Jurkat, Clone E6-1 (cell line): Measurements from ENCODE around the gene ZNF808.
A peak's percentile ranks its signal among the peaks of the same experiment; 100 is the strongest.
"Not testable (repeated sequence)": the region's sequence is repeated elsewhere in the genome, so short reads cannot be mapped to it uniquely, and the experiment has no call there.

Experiments used
- DNase-seq: peaks from one replicate; pipeline ENCODE4 v3.0.0-alpha.2; 2011; ENCODE audit warnings: low read depth, low spot score
- H3K4me3 ChIP-seq: 2 replicates; pipeline ENCODE4 v1.5.1; 2011; ENCODE audit warnings: mild to moderate bottlenecking, low read length, control low read depth, moderate library complexity

The ZNF808 gene

DNA sequence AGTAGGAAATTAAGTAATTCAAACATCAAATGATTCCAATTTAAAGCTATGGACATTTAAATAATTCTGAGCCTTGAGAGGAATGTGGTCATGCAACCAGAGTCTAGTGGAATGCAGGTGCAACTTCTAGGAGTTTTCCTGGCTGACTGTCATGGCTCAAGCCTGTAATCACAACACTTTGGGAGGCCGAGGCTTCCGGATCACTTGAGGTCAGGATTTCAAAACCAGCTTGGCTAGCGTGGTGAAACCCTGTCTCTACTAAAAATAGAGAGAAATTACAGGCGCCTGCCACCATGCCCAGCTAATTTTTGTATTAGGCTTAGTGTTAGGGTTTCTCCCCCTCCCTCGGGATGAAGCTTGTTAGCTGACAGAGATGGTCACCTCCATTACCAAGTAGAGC, 6.4 kb downstream of the ZNF808 start:
- H3K4me3 ChIP-seq = no peak overlapping the region
- DNase-seq = no peak

DNA sequence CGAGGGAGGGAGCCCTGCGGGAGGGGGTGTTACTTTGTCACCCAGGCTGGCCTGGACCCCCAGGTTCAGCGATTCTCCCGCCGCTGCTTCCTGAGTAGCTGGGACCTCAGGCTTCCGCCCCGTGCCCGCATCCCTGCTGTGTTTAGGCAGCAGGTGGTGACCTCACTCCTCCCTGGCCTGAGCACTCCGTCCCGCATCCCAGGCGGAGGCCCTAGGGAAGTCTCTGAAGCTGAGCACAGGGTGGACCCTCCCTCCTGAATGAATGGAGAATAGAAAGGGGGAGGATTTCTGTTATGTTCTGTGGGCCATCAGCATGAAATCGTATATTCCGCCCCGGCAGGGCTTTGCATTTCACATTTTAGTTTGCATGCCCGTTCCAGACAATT, 7.9 kb downstream of the ZNF808 start:
- DNase-seq, H3K4me3 ChIP-seq: not testable (repeated sequence)

DNA sequence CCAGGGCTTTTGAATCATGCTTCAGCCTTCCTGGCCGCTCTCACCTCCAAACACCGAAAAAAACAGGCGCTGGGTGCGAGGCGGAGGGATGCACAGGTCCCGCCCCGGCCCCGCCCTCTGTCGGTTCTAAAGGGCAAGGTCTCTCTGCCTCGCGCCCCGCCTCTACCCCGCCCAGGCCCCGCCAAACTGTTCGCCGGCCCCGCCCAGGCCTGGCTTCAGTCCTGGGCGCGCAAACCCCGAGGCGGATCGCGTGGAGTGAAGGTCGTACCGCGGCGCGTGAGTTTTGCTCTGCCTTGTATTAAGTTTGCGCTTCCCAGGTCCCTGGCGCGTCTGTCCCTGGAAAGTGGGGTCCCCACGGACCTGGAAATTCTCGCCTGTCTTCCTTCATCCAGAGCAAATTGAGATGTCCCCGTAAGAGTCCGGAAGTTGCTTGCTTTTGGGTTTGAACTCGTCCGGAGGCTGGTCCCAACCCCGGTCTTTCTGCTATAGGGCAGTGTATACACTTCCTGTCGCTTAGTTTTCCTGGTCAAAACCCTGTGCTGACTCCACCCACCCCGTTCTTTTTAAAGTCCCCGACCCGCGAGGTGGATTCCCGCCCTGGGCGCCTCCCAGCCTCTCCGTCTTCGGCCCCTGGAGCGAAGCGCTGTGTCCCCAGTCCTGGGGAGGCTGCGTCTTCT, 8.4 kb downstream of the ZNF808 start:
- DNase-seq = no peak
- H3K4me3 ChIP-seq = no peak overlapping the region

DNA sequence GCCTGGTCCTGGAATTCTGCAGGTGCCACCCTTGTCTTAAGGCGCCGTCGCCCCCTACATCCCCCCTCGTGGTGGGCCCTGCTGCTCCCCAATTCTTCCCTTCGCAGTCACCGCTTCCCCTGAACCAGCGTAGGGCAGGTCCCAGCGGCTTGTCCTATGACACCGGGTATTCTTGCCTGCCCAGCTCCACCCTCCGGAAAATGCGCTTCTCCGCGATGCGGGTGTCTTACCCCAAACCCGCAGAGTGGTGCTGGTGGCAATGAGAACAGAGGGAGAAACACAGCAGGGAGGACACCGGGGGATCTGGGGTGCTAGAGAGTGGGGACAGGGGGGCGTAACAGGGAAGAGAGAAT, 9.0 kb downstream of the ZNF808 start:
- DNase-seq = no peak
- no peak overlapping the region for H3K4me3 ChIP-seq

DNA sequence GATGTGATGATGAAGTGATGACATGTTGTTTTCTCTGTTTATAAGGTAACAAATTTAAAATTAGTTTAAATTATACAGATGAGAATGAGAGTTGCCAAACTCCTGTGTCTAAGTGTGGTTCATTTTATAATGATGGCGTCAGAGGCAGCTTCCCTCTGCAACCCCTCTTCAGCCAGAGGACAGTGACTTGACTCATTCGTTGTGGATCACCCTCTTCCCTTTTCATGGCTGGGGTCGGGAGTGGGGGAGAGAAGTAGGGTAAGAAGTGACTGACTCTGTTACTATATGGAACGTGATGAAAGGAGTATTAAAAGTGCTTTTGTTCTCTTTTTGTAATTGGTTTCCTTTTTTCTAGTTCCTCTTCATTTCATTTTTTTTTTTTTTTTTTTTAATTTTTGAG, 11.3 kb downstream of the ZNF808 start:
- DNase-seq, H3K4me3 ChIP-seq: not testable (repeated sequence)

DNA sequence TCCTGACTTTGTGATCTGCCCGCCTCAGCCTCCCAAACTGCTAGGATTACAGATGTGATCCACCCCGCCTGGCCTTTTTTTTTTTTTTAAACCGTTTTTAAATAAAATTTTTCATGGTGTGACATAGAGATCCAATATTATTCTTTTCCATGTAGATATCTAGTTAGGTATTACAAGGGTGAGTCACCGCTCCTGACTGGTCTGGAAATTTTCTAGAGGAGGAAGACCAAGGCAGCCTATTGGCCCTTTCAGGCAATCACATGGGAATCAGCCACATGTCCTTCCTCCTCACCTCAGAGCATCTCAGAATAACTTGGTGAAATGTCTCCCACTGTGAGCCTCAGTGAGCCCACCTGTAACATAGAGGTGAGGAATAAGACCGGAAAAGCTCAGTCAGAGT, 13.7 kb downstream of the ZNF808 start:
- DNase-seq = not testable (repeated sequence)

DNA sequence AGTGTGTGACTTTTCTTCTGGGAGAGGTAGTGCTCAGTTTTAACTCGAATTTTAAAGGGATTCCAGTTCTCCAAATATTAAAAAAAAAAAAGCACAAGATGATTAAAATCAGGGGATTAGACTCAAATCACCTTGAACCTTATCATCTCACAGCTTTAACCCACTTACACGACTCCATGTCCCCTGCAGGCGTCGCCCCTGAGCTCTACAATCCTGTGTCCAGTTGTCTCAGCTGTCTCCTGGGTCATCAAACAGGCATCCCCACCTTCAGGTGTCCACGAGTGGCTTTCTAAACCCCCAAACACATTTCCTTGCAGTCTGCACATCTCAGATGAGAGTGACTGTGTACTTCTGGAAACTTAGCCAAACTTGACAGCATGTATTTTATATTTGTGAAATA, 14.1 kb downstream of the ZNF808 start:
- DNase-seq = no peak
- H3K4me3 ChIP-seq = no peak overlapping the region

More for the DNA sequence above, 13.7 kb downstream of the ZNF808 start:
- not testable (repeated sequence) for H3K4me3 ChIP-seq

DNA sequence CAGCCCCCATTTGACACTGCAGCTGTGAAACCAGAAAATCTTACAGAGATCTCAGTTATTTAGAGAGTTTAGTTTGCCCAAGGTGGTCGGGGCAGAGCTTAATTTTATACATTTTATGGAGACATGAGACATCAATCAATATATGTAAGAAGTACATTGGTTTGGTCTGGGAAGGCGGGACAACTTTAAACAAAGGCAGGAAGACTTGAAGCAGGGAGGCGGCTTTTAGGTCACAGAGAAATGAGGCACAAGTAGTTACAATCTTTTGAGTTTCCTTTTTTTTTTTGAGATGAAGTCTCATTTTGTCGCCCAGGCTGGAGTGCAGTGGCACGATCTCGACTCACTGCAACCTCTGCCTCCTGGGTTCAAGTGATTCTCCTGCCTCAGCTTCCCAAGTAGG, 15.1 kb downstream of the ZNF808 start:
- DNase-seq, H3K4me3 ChIP-seq: not testable (repeated sequence)

DNA sequence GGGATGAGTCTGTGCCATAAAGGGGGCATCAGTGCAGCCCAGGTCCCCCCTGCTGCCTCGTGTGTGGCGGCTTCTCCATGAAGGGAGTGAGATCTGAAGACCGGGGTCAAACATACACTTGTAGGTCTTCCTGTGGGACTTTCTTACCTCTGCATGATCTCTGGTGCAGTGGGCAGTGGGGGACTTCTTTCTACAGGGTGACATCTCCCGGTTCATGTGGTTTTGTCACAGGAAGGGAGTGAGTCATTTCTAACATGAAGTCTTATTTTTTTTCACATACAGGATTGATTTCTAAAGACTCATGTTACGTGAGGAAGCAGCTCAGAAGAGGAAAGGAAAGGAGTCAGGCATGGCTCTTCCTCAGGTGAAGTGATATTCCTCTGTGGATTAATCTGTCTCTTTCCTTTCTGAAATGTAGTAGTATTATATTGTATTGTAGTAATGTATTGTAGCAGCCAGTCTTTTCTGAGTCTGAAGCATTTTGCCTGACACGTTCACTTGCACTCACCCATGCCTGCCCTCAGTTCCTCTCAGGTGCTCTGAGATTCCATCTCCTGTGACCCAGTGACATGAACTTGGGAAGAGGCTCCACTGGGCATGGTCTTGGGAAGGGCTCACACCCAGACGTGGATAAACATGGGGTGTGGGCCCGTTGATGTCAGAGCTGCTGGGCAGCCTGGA, 15.7 kb downstream of the ZNF808 start:
- DNase-seq = peak; percentile 5
- H3K4me3 ChIP-seq = no peak overlapping the region

DNA sequence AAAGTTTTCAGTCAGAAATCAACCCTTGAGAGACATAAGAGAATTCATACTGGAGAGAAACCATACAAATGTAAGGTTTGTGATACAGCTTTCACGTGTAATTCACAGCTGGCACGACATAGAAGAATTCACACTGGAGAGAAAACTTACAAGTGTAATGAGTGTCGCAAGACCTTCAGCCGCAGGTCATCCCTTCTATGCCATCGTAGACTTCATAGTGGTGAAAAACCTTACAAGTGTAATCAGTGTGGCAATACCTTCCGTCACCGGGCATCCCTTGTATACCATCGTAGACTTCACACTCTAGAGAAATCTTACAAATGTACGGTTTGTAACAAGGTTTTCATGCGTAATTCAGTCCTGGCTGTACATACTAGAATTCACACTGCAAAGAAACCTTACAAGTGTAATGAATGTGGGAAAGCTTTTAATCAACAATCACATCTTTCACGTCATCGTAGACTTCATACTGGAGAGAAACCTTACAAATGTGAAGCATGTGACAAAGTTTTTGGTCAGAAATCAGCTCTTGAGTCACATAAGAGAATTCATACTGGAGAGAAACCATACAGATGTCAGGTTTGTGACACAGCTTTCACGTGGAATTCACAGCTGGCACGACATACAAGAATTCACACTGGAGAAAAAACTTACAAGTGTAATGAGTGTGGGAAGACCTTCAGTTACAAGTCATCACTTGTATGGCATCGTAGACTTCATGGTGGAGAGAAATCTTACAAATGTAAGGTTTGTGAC, 26.9 kb downstream of the ZNF808 start:
- no peak for DNase-seq
- no peak overlapping the region for H3K4me3 ChIP-seq

DNA sequence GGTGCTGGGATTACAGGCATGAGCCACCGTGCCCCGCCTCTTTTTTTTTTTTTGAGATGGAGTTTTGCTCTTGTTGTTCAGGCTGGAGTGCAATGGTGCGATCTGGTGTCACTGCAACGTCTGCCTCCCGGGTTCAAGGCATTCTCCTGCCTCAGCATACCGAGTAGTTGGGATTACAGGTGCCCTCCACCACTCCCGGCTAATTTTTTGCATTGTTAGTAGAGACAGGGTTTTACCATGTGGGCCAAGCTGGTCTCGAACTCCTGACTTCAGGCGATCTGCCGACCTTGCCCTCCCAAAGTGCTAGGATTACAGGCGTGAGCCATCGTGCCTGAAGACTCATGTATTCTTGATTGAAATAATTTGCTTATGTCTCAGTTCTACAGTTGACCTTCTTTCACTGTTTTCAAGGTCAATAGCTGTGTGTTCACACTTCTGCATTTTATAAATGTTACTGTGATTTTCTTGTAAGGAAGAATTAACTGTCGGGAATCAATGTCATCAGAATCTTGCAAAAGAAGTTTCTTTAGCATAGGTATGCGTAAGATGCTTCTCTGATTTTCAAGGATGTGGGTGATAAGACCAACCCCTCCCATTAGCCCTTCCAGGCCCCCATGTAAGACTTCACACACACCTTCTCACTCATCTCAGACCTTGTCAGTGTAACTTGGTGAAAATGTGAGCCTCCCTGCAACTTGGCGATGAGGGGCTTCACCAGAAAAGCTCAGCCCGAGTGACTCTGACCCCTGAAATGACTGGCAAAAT, 29.9 kb downstream of the ZNF808 start:
- no peak overlapping the region for H3K4me3 ChIP-seq
- DNase-seq = no peak

DNA sequence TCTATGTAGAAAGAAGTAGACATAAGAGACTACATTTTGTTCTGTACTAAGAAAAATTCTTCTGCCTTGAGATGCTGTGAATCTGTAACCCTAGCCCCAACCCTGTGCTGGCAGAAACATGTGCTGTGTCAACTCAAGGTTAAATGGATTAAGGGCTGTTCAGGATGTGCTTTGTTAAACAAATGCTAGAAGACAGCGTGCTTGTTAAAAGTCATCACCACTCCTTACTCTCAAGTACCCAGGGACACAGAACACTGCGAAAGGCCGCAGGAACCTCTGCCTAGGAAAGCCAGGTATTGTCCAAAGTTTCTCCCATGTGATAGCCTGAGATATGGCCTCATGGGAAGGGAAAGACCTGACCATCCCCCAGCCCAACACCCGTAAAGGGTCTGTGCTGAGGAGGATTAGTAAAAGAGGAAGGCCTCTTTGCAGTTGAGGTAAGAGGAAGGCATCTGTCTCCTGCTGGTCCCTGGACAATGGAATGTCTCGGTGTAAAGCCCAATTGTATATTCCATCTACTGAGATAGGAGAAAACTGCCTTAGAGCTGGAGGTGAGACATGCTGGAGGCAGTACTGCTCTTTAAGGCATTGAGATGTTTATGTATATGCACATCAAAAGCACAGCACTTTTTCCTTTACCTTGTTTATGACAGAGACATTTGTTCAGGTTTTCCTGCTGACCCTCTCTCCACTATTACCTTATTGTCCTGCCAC, 31.4 kb downstream of the ZNF808 start:
- DNase-seq, H3K4me3 ChIP-seq: not testable (repeated sequence)

DNA sequence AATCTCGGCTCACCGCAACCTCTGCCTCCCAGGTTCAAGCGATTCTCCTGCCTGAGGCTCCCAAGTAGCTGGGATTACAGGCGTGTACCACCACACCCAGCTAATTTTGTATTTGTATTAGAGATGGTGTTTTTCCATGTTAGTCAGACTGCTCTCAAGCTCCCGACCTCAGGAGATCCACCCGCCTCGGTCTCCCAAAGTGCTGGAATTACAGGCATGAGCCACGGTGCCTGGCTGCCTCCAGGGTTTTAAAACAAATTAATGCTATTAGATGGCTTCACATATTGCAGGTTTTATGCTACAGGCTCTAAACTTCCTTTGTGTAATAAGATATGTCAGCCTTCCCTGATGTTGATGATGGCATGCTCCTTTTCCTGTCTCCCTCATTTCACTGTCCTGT, 34.1 kb downstream of the ZNF808 start:
- not testable (repeated sequence) for DNase-seq, H3K4me3 ChIP-seq

DNA sequence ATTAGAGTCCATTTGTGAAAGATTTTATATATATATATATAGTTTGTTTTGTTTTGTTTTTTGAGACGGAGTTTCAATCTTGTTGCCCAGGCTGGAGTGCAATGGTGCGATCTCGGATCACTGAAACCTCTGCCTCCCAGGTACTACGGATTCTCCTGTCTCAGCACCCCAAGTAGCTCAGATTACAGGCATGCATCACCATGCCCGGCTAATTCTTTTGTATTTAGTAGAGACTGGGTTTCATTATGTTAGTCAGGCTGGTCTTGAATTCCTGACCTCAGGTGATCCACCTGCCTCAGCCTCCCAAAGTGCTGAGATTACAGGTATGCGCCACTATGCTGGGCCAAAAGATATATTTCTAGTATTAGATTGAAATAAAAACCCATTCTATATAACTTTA, 38.7 kb downstream of the ZNF808 start:
- no peak overlapping the region for H3K4me3 ChIP-seq
- DNase-seq = no peak

DNA sequence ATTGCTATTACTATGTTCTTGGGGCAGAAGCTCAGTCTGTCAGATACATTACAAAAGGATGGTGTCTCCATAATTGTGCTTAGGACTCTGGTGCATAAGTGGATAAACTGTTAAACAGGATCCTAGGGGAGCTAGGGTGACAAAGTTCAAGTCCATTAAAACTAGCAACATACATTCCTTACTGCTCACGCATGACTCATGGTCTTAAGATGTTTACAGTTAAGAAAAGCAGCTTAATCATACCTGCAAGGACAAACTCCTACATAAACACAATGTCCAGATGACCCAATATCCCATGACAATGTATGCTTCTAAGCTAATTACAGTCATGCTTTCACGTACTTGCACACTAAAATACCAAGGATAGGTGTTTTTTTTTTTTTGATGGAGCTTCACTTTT, 39.1 kb downstream of the ZNF808 start:
- no peak overlapping the region for H3K4me3 ChIP-seq
- DNase-seq = no peak

DNA sequence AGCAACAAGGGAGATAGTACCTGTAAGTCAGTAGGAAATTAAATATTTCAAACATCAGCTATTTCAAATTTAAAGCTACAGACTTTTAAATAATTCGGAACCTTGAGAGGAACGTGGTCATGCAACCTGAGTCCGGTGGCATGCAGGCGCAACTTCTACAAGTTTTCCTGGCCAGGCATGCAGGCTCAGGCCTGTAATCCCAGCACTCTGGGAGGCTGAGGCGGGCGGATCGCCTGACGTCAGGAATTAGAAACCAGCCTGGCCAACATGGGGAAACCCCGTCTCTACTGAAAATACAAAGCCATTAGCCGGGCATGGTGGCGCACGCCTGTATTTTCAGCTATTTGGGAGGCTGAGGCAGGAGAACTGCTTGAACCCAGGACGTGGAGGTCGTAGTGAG, 40.5 kb downstream of the ZNF808 start:
- no peak overlapping the region for H3K4me3 ChIP-seq
- DNase-seq = no peak

DNA sequence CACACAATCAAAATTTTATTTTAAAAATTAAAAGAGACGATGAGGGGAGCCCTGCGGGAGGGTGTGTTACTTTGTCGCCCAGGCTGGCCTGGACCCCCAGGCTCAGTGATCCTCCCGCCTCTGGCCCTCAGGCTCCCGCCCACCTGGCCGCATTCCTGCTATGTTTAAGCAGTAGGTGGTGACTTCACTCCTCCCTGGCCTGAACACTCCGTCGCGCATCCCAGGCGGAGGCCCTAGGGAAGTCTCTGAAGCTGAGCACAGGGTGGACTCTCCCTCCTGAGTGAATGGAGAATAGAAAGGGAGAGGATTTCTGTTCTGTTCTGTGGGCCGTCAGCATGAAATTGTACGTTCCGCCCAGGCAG, 42.2 kb downstream of the ZNF808 start:
- H3K4me3 ChIP-seq, DNase-seq: not testable (repeated sequence)

DNA sequence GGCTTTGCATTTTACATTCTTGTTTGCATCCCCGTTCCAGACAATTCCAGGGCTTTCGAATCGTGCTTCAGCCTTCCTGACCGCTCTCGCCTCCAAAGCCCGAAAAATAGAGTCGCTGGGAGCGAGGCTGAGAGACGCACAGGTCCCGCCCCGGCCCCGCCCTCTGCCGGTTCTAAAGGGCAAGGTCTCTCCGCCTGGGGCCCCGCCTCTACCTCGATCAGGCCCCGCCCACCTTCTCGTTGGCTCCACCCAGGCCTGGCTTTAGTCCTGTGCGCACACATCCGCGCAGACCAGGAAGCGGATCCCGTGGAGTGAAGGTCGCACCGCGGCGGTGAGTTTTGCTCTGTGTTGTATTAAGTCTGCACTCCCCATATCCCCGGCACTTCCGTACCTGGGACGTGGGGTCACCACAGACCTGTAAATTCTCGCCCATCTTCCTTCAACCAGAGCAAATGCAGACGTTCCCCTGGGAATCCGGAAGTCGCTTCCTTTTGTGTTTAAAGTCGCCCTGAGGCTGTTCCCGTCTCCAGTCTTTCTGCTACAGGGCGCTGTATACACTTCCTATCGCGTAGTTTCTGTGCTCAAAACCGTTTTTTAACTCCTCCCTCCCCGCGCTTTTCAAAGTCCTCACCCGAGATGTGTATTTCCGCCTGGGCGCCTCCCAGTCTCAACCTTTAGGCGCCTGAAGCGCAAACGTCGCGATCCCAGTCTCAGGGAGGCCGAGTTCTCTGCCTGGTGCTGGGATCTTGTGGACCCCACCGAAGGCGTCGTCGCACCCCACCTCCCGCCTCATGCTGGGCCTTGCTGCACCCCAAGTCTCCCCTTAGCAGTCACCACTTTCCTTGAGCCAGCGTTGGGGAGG, 42.8 kb downstream of the ZNF808 start, which contains the start of gene ZNF701:
Gene ZNF701 (plus strand): TSS at position 288 of the 862 bp plus-strand sequence. CDS start 3,861 bp downstream, outside the sequence.
- H3K4me3 ChIP-seq = no peak within 1 kb of the TSS
- DNase-seq = no peak
